K562 (cell line): ENCODE results near the gene RNF150. TPM values are rescaled to one million over a fixed set of nuclear protein-coding genes. Genes with fewer than 3 reads are reported as not detected.

ENCODE experiments used
- ATAC-seq: fragments of 200-7000 bp; cut with Tn5 transposase; 3 replicates; pipeline ENCODE4 v1.9.1; 2020; ENCODE audit warnings: moderate library complexity
- BruUV-seq: library from RNA; stranded (reverse); fragments of 400-500 nt; replicated peaks from 2 replicates; lab custom pipeline; 2021; lab: Mats Ljungman, UMichigan
- CTCF ChIA-PET: fragments of 300-600 bp; formaldehyde crosslinking; extraction: SDS; loops from one replicate; lab custom pipeline; 2021; ENCODE audit warnings: low intra/inter-chr PET ratio; lab: Yijun Ruan, JAX
- POLR2A ChIA-PET: fragments of 300-600, 350-650 bp; sonication (Branson Sonifier 250); formaldehyde crosslinking; extraction: SDS; loops from one replicate; lab custom pipeline; 2021; ENCODE audit warnings: antibody characterized with exemption, inconsistent platforms; lab: Yijun Ruan, JAX
- DNase-seq, 4 experiments: peaks; one replicate each; pipeline versions ENCODE4 v3.0.0 to v3.0.0-alpha.2; 2011 to 2018; ENCODE audit warnings: low spot score in 3 of 4, mixed read lengths in 3 of 4; ENCODE audit errors: extremely low read depth in 1 of 4
- FAIRE-seq: peaks from 2 replicates; lab custom pipeline; 2011; peaks lifted over from hg19 to GRCh38; lab: Jason Lieb, UNC
- H2AFZ ChIP-seq: 2 replicates; pipeline ENCODE4 v1.6.0; 2011; ENCODE audit warnings: low read depth, low read length, control low read depth, inconsistent platforms
- H3K27ac ChIP-seq: fragments of 200-600 bp; 3 replicates; pipeline ENCODE4 v1.8.0; 2011; ENCODE audit warnings: low read depth, mild to moderate bottlenecking, control low read depth, inconsistent platforms, low read length, moderate library complexity, mixed read lengths; ENCODE audit errors: extremely low read depth
- H3K27me3 ChIP-seq, 2 experiments: fragments of 300-600 bp in 1 of 2; 2 replicates in 1 of 2; 3 replicates in 1 of 2; pipeline versions ENCODE4 v1.6.0 to v1.8.0; 2011; ENCODE audit warnings: inconsistent platforms in 2 of 2, low read length in 2 of 2, mild to moderate bottlenecking in 1 of 2, mixed read lengths in 1 of 2, moderate library complexity in 1 of 2; ENCODE audit not compliant: control insufficient read depth in 2 of 2, insufficient read depth in 2 of 2
- H3K36me3 ChIP-seq: fragments of 300-600 bp; 3 replicates; pipeline ENCODE4 v1.8.0; 2011; ENCODE audit warnings: mild to moderate bottlenecking, low read length, inconsistent platforms; ENCODE audit not compliant: control insufficient read depth, insufficient read depth
- H3K4me1 ChIP-seq, 2 experiments: fragments of 200-600 bp in 1 of 2; replicated peaks in 1 of 2; 2 replicates in 1 of 2; 3 replicates in 1 of 2; pipeline versions ENCODE4 v1.5.1 to v1.8.0; 2011; ENCODE audit warnings: inconsistent platforms in 2 of 2, low read length in 2 of 2, mild to moderate bottlenecking in 1 of 2, mixed read lengths in 1 of 2, moderate library complexity in 1 of 2; ENCODE audit not compliant: control insufficient read depth in 2 of 2, insufficient read depth in 2 of 2
- H3K4me2 ChIP-seq: 2 replicates; pipeline ENCODE4 v1.6.1; 2011; ENCODE audit warnings: low read length, control low read depth, inconsistent platforms, mixed read lengths; ENCODE audit not compliant: insufficient read depth
- H3K4me3 ChIP-seq: fragments of 200-600 bp; sonication (generic), shearing (Covaris generic); 2 replicates; pipeline ENCODE4 v1.5.1; 2016; ENCODE audit warnings: control low read depth, inconsistent platforms
- H3K79me2 ChIP-seq: fragments of 200-600 bp; 3 replicates; pipeline ENCODE4 v1.8.0; 2011; ENCODE audit warnings: low read length, inconsistent platforms; ENCODE audit not compliant: control insufficient read depth, insufficient read depth
- H3K9ac ChIP-seq, 2 experiments: 2 replicates each; pipeline versions ENCODE4 v1.6.0 to v1.6.1; 2011; ENCODE audit warnings: low read depth in 2 of 2, low read length in 2 of 2, control low read depth in 1 of 2, inconsistent platforms in 1 of 2, mild to moderate bottlenecking in 1 of 2, mixed read lengths in 1 of 2; ENCODE audit not compliant: insufficient read depth in 1 of 2
- H3K9me1 ChIP-seq: one replicate; pipeline ENCODE4 v1.6.0; 2011; ENCODE audit warnings: inconsistent platforms, mild to moderate bottlenecking, low read length, moderate library complexity; ENCODE audit not compliant: control insufficient read depth, insufficient read depth
- H3K9me3 ChIP-seq: replicated peaks from 2 replicates; pipeline ENCODE4 v1.5.1; 2011; ENCODE audit warnings: low read depth, low read length, inconsistent platforms; ENCODE audit not compliant: control insufficient read depth, insufficient read depth
- H4K20me1 ChIP-seq: replicated peaks from 2 replicates; pipeline ENCODE4 v1.6.1; 2011; ENCODE audit warnings: low read length, inconsistent platforms, mixed read lengths; ENCODE audit not compliant: control insufficient read depth, insufficient read depth
- ATF7 ChIP-seq: fragments of 450-650 bp; IDR thresholded peaks from 2 replicates; pipeline ENCODE4 v1.7.1; 2014; ENCODE audit warnings: mild to moderate bottlenecking, moderate library complexity
- HDGF ChIP-seq: fragments of 450-650 bp; IDR thresholded peaks from 2 replicates; pipeline ENCODE4 v1.6.1; 2016
- KHSRP ChIP-seq: fragments of 450-650 bp; IDR thresholded peaks from 2 replicates; pipeline ENCODE4 v1.6.1; 2017
- PBX2 ChIP-seq, 2 experiments: IDR thresholded peaks in 1 of 2; conservative IDR thresholded peaks in 1 of 2; 2 replicates each; pipeline ENCODE4 v1.6.1; 2016; ENCODE audit warnings: low read depth in 2 of 2, mild to moderate bottlenecking in 1 of 2, missing compliant biosample characterization in 1 of 2, missing genetic modification characterization in 1 of 2, moderate library complexity in 1 of 2
- POLR2AphosphoS2 ChIP-seq: IDR thresholded peaks from 2 replicates; pipeline ENCODE4 v1.6.1; 2012; ENCODE audit warnings: low read length, improper control_type of control experiment
- RAD51 ChIP-seq: fragments of 450-650 bp; IDR thresholded peaks from 2 replicates; pipeline ENCODE4 v1.7.1; 2016; ENCODE audit warnings: low read depth, mild to moderate bottlenecking, borderline replicate concordance
- RB1 ChIP-seq: fragments of 450-650 bp; IDR thresholded peaks from 2 replicates; pipeline ENCODE4 v1.6.1; 2017; ENCODE audit warnings: low read depth, mild to moderate bottlenecking
- SETDB1 ChIP-seq: IDR thresholded peaks from one replicate; pipeline ENCODE4 v1.6.1; 2012; ENCODE audit warnings: low read length, control low read depth, inconsistent platforms
- ZBTB1 ChIP-seq: sonication (generic); formaldehyde crosslinking; IDR thresholded peaks from 2 replicates; pipeline ENCODE4 v1.8.1; 2023; ENCODE audit warnings: missing genetic modification reagents, low read depth, mild to moderate bottlenecking, borderline replicate concordance
- ZBTB43 ChIP-seq: sonication (generic); formaldehyde crosslinking; IDR thresholded peaks from 2 replicates; pipeline ENCODE4 v1.8.0; 2023; ENCODE audit warnings: mild to moderate bottlenecking, missing genetic modification reagents
- ZNF165 ChIP-seq: fragments of 250-450 bp; sonication (Bioruptor Pico); IDR thresholded peaks from 2 replicates; pipeline ENCODE4 v1.4.0; 2020; ENCODE audit warnings: borderline replicate concordance
- ZNF253 ChIP-seq: fragments of 250-450 bp; sonication (Bioruptor Pico); conservative IDR thresholded peaks from 2 replicates; pipeline ENCODE4 v1.6.1; 2021; ENCODE audit warnings: mild to moderate bottlenecking
- ZNF778 ChIP-seq: fragments of 450-650 bp; formaldehyde crosslinking; IDR thresholded peaks from 2 replicates; pipeline ENCODE4 v1.4.0; 2020; ENCODE audit warnings: mild to moderate bottlenecking, moderate library complexity
- WGBS: fragments of 100-300 bp; shearing (Covaris generic); methylation state at CpG from one replicate; pipeline ENCODE4 v1.1.6; 2016; ENCODE audit warnings: low coverage, mixed read lengths; ENCODE audit not compliant: insufficient coverage; ENCODE audit errors: missing lambda C conversion rate; 5-methylcytosine and 5-hydroxymethylcytosine counted together
- in situ Hi-C: fragments of 300-500 bp; cut with MboI; formaldehyde crosslinking; loops from 4 replicates; pipeline ENCODE4 v1.15.0; 2018; ENCODE audit warnings: inconsistent platforms, mixed read lengths
- intact Hi-C: fragments of 100-400 bp; cut with micrococcal nuclease; formaldehyde crosslinking; loops from 2 replicates; pipeline ENCODE4 v1.14.2; 2022
- polyA plus RNA-seq, 8 experiments: library from polyadenylated mRNA; depleted of rRNA in 4 of 8; stranded (reverse) in 5 of 8; unstranded in 3 of 8; fragments of >200 nt; fragmentation: Nextera tagmentation in 2 of 8; fragmentation: Illumina TruSeq in 1 of 8; extraction: Ambion mirVana in 2 of 8; extraction: Trizol in 1 of 8; gene quantifications; 2 replicates each; pipeline versions ENCODE4 v1.2.1 to v1.2.3, GENCODE V29; 2011 to 2014; ENCODE audit warnings: inconsistent platforms in 1 of 8, missing spikeins in 1 of 8
- total RNA-seq, 7 experiments: library from RNA; depleted of rRNA in 6 of 7; stranded (reverse); fragments of >200 nt in 6 of 7; fragmentation: Illumina TruSeq in 2 of 7; extraction: Trizol in 2 of 7; gene quantifications; 2 replicates each; pipeline versions ENCODE4 v1.2.1 to v1.2.3, GENCODE V29; 2011 to 2021; ENCODE audit warnings: low replicate concordance in 1 of 7

The RNF150 gene
- total and polyA plus RNA-seq, 9 of the 15 experiments (the other 6 are each of a cell fraction or from before 2014, with no cell fraction given), result 0.09 TPM; not detected in 8

GRCh38 chr4:141126769-141127168, 6.5 kb downstream of the RNF150 start:
- Histone ChIP-seq H3K9me3 (no peaks in the 10 kb centered on the region), H4K20me1 (no peaks in the 10 kb centered on the region), H3K27me3 (peaks cover 0 to 3% of the 10 kb centered on the region in 2 experiments; a peak in 1 of 5 replicates), H3K4me2 (no peak overlapping the region), H2AFZ (no peak overlapping the region), H3K9ac (no peak overlapping the region), H3K4me3 (no peak overlapping the region), H3K9me1 (no peaks in the 10 kb centered on the region), H3K79me2 (no peaks in the 10 kb centered on the region), H3K36me3 (no peaks in the 10 kb centered on the region), H3K27ac (no peak overlapping the region), H3K4me1 (no peaks in the 10 kb centered on the region)
- ChIA-PET CTCF (no interaction called here), POLR2A (no interaction called here)
- WGBS, result 0% methylated on average over 4 of the region's 4 CpGs
- BruUV-seq, result no TSS peak
- FAIRE-seq (no peak), DNase-seq (no peak), ATAC-seq (no peak)
- in situ Hi-C loops, result no loop called here
- intact Hi-C loops, result no loop called here
- no peak for TF ChIP-seq POLR2AphosphoS2
- no peak for TF ChIP-seq RB1
- no peak for TF ChIP-seq ZNF165 (CRISPR knock-in tag)
- TF ChIP-seq SETDB1, result no peak
- no peak for TF ChIP-seq ZNF253 (CRISPR knock-in tag)
- no peak for TF ChIP-seq ATF7
- no peak for TF ChIP-seq ZBTB1 (CRISPR knock-in tag)
- TF ChIP-seq ZBTB43 (CRISPR knock-in tag), result no peak
- TF ChIP-seq KHSRP, result no peak
- no peak for TF ChIP-seq RAD51
- TF ChIP-seq ZNF778, result no peak
- no peak for TF ChIP-seq HDGF
- TF ChIP-seq PBX2 (CRISPR knock-in tag; IDR thresholded peaks at IDR 0.05; ENCODE audit: low read depth), result no peak
- no peak for TF ChIP-seq PBX2 (tag; conservative IDR thresholded peaks at IDR 0.05; ENCODE audit: low read depth)
